IMR-90 (cell line): Measurements from ENCODE around the gene PARP16. TPM values are rescaled to one million over a fixed set of nuclear protein-coding genes. Genes with fewer than 3 reads are reported as not detected.

ENCODE experiments used
- ATAC-seq: fragments of 200-7000 bp; cut with Tn5 transposase; 2 replicates; pipeline ENCODE4 v1.9.1; 2020; ENCODE audit warnings: low read depth, mild to moderate bottlenecking, moderate library complexity
- BruUV-seq: library from RNA; stranded (reverse); fragments of 400-500 nt; replicated peaks from 2 replicates; lab custom pipeline; 2021; lab: Mats Ljungman, UMichigan
- CTCF ChIA-PET: fragments of 300-600 bp; formaldehyde crosslinking; extraction: SDS; loops from one replicate; lab custom pipeline; 2021; ENCODE audit warnings: antibody characterized with exemption; lab: Yijun Ruan, JAX
- POLR2A ChIA-PET: fragments of 300-600 bp; sonication (Branson Sonifier 250); formaldehyde crosslinking; loops from one replicate; lab custom pipeline; 2022; ENCODE audit warnings: antibody characterized with exemption; ENCODE audit not compliant: unreplicated experiment; lab: Charles Lee
- DNase-seq: peaks from one replicate; pipeline ENCODE4 v3.0.0; 2013
- H2AFZ ChIP-seq: replicated peaks from 2 replicates; pipeline ENCODE3; 2013; ENCODE audit warnings: low read length, mild to moderate bottlenecking; ENCODE audit not compliant: poor library complexity
- H2AK5ac ChIP-seq: 2 replicates; pipeline ENCODE4 v1.6.1; 2013; ENCODE audit warnings: low read depth, low read length, inconsistent platforms
- H2AK9ac ChIP-seq: replicated peaks from 2 replicates; pipeline ENCODE3; 2013; ENCODE audit warnings: mild to moderate bottlenecking, low read depth, low read length, moderate library complexity; ENCODE audit not compliant: poor library complexity
- H2BK120ac ChIP-seq: 2 replicates; pipeline ENCODE4 v1.6.1; 2013; ENCODE audit warnings: low read depth, low read length, inconsistent platforms
- H2BK15ac ChIP-seq: 3 replicates; pipeline ENCODE4 v1.6.1; 2013; ENCODE audit warnings: low read depth, low read length, inconsistent platforms
- H2BK20ac ChIP-seq: 2 replicates; pipeline ENCODE4 v1.6.1; 2013; ENCODE audit warnings: low read depth, mild to moderate bottlenecking, inconsistent platforms, low read length, moderate library complexity
- H2BK5ac ChIP-seq: 2 replicates; pipeline ENCODE4 v1.6.1; 2013; ENCODE audit warnings: mild to moderate bottlenecking, low read depth, low read length, inconsistent platforms; ENCODE audit not compliant: poor library complexity, severe bottlenecking
- H3K14ac ChIP-seq: replicated peaks from 2 replicates; pipeline ENCODE4 v1.6.1; 2013; ENCODE audit warnings: low read depth, low read length, inconsistent platforms
- H3K18ac ChIP-seq: 2 replicates; pipeline ENCODE4 v1.6.1; 2013; ENCODE audit warnings: low read depth, low read length, control low read depth
- H3K23ac ChIP-seq: 2 replicates; pipeline ENCODE4 v1.6.1; 2013; ENCODE audit warnings: low read depth, low read length, inconsistent platforms
- H3K27ac ChIP-seq: 2 replicates; pipeline ENCODE4 v1.5.1; 2013; ENCODE audit warnings: mild to moderate bottlenecking, control low read depth, low read length; ENCODE audit not compliant: insufficient read depth
- H3K27me3 ChIP-seq: 2 replicates; pipeline ENCODE4 v1.6.1; 2013; ENCODE audit warnings: low read length; ENCODE audit not compliant: control insufficient read depth, insufficient read depth
- H3K36me3 ChIP-seq: 2 replicates; pipeline ENCODE4 v1.6.1; 2013; ENCODE audit warnings: low read length, mixed read lengths; ENCODE audit not compliant: control insufficient read depth, insufficient read depth
- H3K4ac ChIP-seq: 2 replicates; pipeline ENCODE4 v1.6.1; 2013; ENCODE audit warnings: low read depth, low read length, inconsistent platforms
- H3K4me1 ChIP-seq: 2 replicates; pipeline ENCODE4 v1.6.1; 2013; ENCODE audit warnings: low read length, mixed read lengths; ENCODE audit not compliant: control insufficient read depth, insufficient read depth
- H3K4me2 ChIP-seq: 2 replicates; pipeline ENCODE4 v1.6.1; 2013; ENCODE audit warnings: low read depth, mild to moderate bottlenecking, control low read depth, low read length, moderate library complexity
- H3K4me3 ChIP-seq: 2 replicates; pipeline ENCODE4 v1.5.1; 2013; ENCODE audit warnings: low read depth, mild to moderate bottlenecking, control low read depth, low read length, moderate library complexity; ENCODE audit not compliant: insufficient read depth
- H3K56ac ChIP-seq: 2 replicates; pipeline ENCODE4 v1.6.1; 2013; ENCODE audit warnings: low read length, inconsistent platforms; ENCODE audit not compliant: insufficient read depth; ENCODE audit errors: extremely low read depth
- H3K79me1 ChIP-seq, 2 experiments: 2 replicates each; pipeline ENCODE4 v1.6.1; 2013; ENCODE audit warnings: low read length in 2 of 2, inconsistent platforms in 1 of 2, low read depth in 1 of 2
- H3K9ac ChIP-seq: 2 replicates; pipeline ENCODE4 v1.6.1; 2013; ENCODE audit warnings: low read depth, low read length, control low read depth
- H3K9me1 ChIP-seq: 2 replicates; pipeline ENCODE4 v1.6.1; 2013; ENCODE audit warnings: low read length, inconsistent platforms; ENCODE audit not compliant: insufficient read depth
- H3K9me3 ChIP-seq: 2 replicates; pipeline ENCODE4 v1.6.1; 2013; ENCODE audit warnings: low read length; ENCODE audit not compliant: control insufficient read depth, insufficient read depth
- H4K20me1 ChIP-seq: 2 replicates; pipeline ENCODE4 v1.6.1; 2013; ENCODE audit warnings: low read length, inconsistent platforms; ENCODE audit not compliant: insufficient read depth
- H4K5ac ChIP-seq: 2 replicates; pipeline ENCODE4 v1.6.1; 2013; ENCODE audit warnings: mild to moderate bottlenecking, low read depth, low read length, control low read depth
- H4K8ac ChIP-seq, 2 experiments: 2 replicates each; pipeline ENCODE4 v1.6.1; 2013; ENCODE audit warnings: low read depth in 2 of 2, low read length in 2 of 2, control low read depth in 1 of 2, inconsistent platforms in 1 of 2
- H4K91ac ChIP-seq: 2 replicates; pipeline ENCODE4 v1.6.1; 2013; ENCODE audit warnings: low read depth, low read length, inconsistent platforms; ENCODE audit not compliant: insufficient read depth
- FOS ChIP-seq: fragments of 150-350 bp; IDR thresholded peaks from 2 replicates; pipeline ENCODE4 v1.6.1; 2016; ENCODE audit warnings: low read depth, low read length
- MAZ ChIP-seq: IDR thresholded peaks from 2 replicates; pipeline ENCODE4 v1.6.1; 2012; ENCODE audit warnings: low read depth, mild to moderate bottlenecking, low read length, improper control_type of control experiment, moderate library complexity, borderline replicate concordance
- MXI1 ChIP-seq: IDR thresholded peaks from 2 replicates; pipeline ENCODE4 v1.6.1; 2012; ENCODE audit warnings: low read depth, mild to moderate bottlenecking, low read length, moderate library complexity, borderline replicate concordance
- NFE2L2 ChIP-seq: fragments of 150-350 bp; IDR thresholded peaks from 2 replicates; pipeline ENCODE4 v1.6.1; 2016; ENCODE audit warnings: low read depth, mild to moderate bottlenecking, low read length
- WGBS, 2 experiments: methylation state at CpG; one replicate each; pipeline versions ENCODE4 v1.1.5 to v1.1.7; 2013; ENCODE audit warnings: missing lambda C conversion rate in 2 of 2; ENCODE audit not compliant: insufficient read length in 1 of 2; ENCODE audit errors: extremely low coverage in 2 of 2; 5-methylcytosine and 5-hydroxymethylcytosine counted together
- dilution Hi-C: fragments of 300-500 bp; cut with HindIII; formaldehyde crosslinking; loops from one replicate; pipeline ENCODE4 v1.14.3; 2018; ENCODE audit warnings: low sequenced_read_pairs; ENCODE audit not compliant: unreplicated experiment
- in situ Hi-C: fragments of 300-500 bp; cut with MboI; formaldehyde crosslinking; loops from 3 replicates; pipeline ENCODE4 v1.14.3; 2019; ENCODE audit warnings: low sequenced_read_pairs, inconsistent platforms, mixed read lengths
- intact Hi-C: fragments of 100-400 bp; cut with micrococcal nuclease; formaldehyde crosslinking; loops from 2 replicates; pipeline ENCODE4 v1.10.0; 2022
- polyA plus RNA-seq, 3 experiments: library from polyadenylated mRNA; depleted of rRNA; stranded (reverse); fragments of >200 nt; gene quantifications; 2 replicates each; pipeline ENCODE4 v1.2.3, GENCODE V29; 2012; ENCODE audit warnings: low replicate concordance in 1 of 3
- total RNA-seq: library from RNA; depleted of rRNA; stranded (reverse); fragments of >200 nt; gene quantifications from 2 replicates; pipeline ENCODE4 v1.2.3, GENCODE V29; 2012
- TF ChIP-seq, protein P1 (sequence below): conservative IDR thresholded peaks from 2 replicates; pipeline ENCODE4 v1.5.1; 2012; ENCODE audit warnings: mild to moderate bottlenecking, low read depth, low read length, improper control_type of control experiment

The PARP16 gene
- total and polyA plus RNA-seq, 2 of the 4 experiments (the other 2 are of a cell fraction): 1.3 to 5.0 TPM

DNA sequence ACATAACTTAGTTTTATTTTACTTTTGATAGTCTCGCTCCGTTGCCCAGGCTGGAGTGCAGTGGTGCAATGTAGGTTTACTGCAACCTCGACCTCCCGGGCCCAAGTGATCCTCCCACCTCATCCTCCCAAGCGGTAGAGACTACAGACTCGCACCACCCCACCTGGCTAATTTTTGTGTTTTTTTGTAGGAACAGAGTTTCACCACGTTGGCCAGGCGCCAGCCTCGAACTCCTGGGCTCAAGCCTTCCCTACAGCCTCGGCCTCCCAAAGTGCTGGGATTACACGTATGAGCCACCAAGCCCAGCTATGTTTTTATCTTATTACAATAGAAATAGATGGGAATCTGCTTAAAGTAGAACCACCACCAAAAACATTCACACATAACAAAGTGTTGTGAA is 12.0 kb upstream of the PARP16 start:
- Histone ChIP-seq H2AK9ac (no peak overlapping the region), H2AK5ac (no peak overlapping the region), H3K18ac (no peak overlapping the region), H2BK5ac (no peak overlapping the region), H3K9me3 (no peaks in the 10 kb centered on the region), H3K56ac (no peak overlapping the region), H3K4me1 (peaks cover 3% of the 10 kb centered on the region), H3K27me3 (no peaks in the 10 kb centered on the region), H4K8ac (no peak overlapping the region), H4K20me1 (0 out of 2 replicates have a peak, but pooled peaks cover 4% of the 10 kb centered on the region), H2BK120ac (no peak overlapping the region), H4K5ac (no peak overlapping the region), H4K91ac (no peak overlapping the region), H3K23ac (no peak overlapping the region), H2AFZ (no peak overlapping the region), H3K4me2 (no peak overlapping the region), H3K9ac (no peak overlapping the region), H3K27ac (no peak overlapping the region), H3K9me1 (no peaks in the 10 kb centered on the region), H2BK15ac (no peak overlapping the region), H3K79me1 (no peaks in the 10 kb centered on the region), H2BK20ac (no peak overlapping the region), H3K4ac (no peak overlapping the region), H3K14ac (no peak overlapping the region), H3K4me3 (no peak overlapping the region), H3K36me3 (no peaks in the 10 kb centered on the region)
- POLR2A ChIA-PET: no interaction called here
- CTCF ChIA-PET: interaction anchor here (1.2 to 1.6 kb wide), 2 partner anchors 104 to 113 kb away, joined by 4 to 7 read pairs; partner anchors contain the start of gene CLPX
- dilution Hi-C loops: no loop called here
- ATAC-seq (no peak), DNase-seq (no peak)
- TF ChIP-seq MAZ: no peak
- no peak for TF ChIP-seq FOS
- TF ChIP-seq, protein P1, sequence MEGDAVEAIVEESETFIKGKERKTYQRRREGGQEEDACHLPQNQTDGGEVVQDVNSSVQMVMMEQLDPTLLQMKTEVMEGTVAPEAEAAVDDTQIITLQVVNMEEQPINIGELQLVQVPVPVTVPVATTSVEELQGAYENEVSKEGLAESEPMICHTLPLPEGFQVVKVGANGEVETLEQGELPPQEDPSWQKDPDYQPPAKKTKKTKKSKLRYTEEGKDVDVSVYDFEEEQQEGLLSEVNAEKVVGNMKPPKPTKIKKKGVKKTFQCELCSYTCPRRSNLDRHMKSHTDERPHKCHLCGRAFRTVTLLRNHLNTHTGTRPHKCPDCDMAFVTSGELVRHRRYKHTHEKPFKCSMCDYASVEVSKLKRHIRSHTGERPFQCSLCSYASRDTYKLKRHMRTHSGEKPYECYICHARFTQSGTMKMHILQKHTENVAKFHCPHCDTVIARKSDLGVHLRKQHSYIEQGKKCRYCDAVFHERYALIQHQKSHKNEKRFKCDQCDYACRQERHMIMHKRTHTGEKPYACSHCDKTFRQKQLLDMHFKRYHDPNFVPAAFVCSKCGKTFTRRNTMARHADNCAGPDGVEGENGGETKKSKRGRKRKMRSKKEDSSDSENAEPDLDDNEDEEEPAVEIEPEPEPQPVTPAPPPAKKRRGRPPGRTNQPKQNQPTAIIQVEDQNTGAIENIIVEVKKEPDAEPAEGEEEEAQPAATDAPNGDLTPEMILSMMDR: no peak
- TF ChIP-seq NFE2L2: no peak
- TF ChIP-seq MXI1: no peak
- intact Hi-C loops: no loop called here
- WGBS, 2 experiments: no CpG with 5 or more reads among the region's 11 CpGs
- BruUV-seq: no TSS peak
- in situ Hi-C loops: no loop called here
